ENCODE results near the gene C1orf216. TPM values are rescaled to one million over a fixed set of nuclear protein-coding genes. Genes with fewer than 3 reads are reported as not detected.
"Not testable (repeated sequence)": the region's sequence is repeated elsewhere in the genome, so short reads cannot be mapped to it uniquely, and the experiment has no call there.

The C1orf216 gene, protein sequence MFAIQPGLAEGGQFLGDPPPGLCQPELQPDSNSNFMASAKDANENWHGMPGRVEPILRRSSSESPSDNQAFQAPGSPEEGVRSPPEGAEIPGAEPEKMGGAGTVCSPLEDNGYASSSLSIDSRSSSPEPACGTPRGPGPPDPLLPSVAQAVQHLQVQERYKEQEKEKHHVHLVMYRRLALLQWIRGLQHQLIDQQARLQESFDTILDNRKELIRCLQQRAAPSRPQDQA
- total RNA-seq (2014; rRNA removed; shearing (Covaris generic)) = 20.9 and 21.4 TPM in 2 replicates
- polyA plus RNA-seq (2015; cell fraction: cytosol; rRNA removed) = 20.8 and 27.5 TPM in 2 replicates
- 30.1 and 34.7 TPM in 2 replicates for polyA plus RNA-seq (2015; cell fraction: nucleus; rRNA removed)

DNA sequence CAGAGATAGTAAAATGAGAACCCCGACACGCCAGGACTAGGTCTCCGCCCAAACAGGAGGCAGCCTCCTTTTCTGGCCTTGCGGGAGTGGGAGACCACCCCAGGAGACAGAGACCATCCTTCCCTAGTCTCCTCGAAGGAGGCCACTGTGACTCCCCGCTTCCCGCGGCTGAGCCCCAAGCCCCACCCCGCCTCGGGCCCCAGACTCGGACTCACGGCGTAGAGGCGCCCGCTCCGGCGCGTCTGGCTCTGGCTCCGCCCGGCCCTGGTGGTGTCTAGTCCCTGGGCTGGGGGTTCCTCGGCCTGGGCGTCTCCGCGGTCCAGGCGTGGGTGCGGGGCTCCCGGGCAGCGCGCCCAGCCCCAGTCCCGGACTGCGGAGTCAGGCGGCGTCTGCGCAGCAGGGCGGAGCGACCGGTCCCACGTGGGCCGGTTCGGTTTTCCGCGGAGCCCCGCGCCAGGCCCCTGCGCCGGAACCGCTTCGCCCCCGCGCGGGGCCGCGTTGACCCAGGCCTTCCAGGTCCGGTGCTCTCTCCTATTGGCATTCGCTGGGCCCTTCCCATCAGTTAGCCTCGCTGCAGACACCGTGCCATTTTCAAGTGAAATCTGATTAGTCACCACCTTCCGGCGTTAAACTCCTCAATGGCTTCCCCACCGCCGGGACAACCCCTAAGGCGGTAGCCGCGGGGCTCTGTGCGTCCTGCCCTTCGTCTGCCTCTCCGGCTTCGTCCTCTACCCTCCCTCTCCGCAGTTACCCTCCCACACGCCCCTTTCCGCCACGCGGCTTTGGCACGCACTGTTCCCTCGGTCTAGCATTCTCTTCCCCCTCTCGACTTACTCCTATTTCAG lies at the start of gene C1orf216:
Gene C1orf216 (minus strand): TSS at position 393 of the 845 bp plus-strand sequence. CDS start 2,563 bp downstream, outside the sequence.
- in situ Hi-C loops (cut with HindIII; ENCODE audit: low pct_unique_long_range_greater_than_20kb, low sequenced_read_pairs) = no loop called here
- peak; percentile 61 for DNase-seq (ENCODE audit: low read depth, low spot score)

- in situ Hi-C loops (cut with HindIII; ENCODE audit: low pct_unique_long_range_greater_than_20kb, low sequenced_read_pairs) = no loop called here
These were observed 45.6 kb upstream of the C1orf216 start for GRCh38 chr1:35764283-35764682.

DNA sequence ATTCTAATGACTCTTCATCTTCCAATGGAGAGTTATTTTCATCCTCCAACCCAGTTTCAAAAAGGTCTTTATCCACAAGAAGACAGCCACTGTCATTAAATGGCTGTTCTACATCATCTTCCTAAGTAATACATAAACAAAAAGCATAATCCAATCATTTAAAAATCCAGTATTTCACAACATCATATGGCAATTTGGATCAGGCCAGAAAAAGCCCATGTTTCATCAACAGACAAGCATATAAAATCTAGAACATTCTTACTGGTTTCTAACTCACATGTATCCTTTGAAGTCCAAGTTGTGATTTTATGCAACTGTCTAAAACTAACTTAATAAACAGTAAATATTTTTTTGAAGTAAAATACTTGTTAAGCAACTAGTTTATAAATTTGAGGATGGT lies 44.5 kb upstream of the C1orf216 start:
- in situ Hi-C loops (cut with HindIII; ENCODE audit: low pct_unique_long_range_greater_than_20kb, low sequenced_read_pairs) = no loop called here
- DNase-seq (ENCODE audit: low read depth, low spot score) = no peak

More at GRCh38 chr1:35764283-35764682, 45.6 kb upstream of the C1orf216 start:
- no peak for DNase-seq (ENCODE audit: low read depth, low spot score)

DNA sequence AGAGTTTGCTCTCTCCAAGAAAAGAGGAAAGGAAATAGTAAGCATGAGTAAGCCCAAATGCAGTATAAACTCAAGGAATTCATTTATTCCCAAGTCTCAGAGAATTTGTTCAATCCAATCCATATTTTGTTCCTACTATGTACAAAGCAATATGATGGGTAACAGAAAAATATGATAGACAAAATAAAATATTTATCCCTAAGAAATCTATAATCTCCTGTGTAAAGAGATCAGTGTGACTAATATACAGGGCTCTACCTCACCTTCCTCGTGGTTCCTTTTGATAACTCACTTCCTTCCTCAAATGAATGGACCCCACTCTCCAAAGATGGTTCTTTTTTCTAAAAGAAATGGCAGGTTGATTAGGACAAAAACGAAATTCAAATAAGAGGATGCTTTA lies 43.5 kb upstream of the C1orf216 start:
- in situ Hi-C loops (cut with HindIII; ENCODE audit: low pct_unique_long_range_greater_than_20kb, low sequenced_read_pairs) = no loop called here
- no peak for DNase-seq (ENCODE audit: low read depth, low spot score)

DNA sequence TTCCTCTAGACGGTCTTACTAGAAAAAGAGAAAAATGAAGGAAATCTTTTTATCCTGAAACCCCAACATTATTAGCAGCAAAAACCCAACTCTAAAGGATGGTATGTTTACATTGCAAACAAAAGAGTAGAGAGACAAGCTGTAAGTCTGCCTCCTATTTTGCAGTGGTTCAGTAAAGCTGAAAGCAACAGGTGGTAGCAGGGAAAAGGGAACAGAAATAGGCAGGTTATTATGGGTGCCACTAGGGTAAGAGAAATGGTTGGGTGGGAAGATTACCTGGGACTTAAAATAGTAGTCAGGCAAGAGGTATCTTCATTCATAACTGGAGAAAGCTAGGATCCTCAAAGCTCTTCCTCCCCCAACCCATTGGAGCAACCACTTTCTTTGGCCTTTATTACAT lies 37.4 kb upstream of the C1orf216 start:
- in situ Hi-C loops (cut with HindIII; ENCODE audit: low pct_unique_long_range_greater_than_20kb, low sequenced_read_pairs) = no loop called here
- DNase-seq (ENCODE audit: low read depth, low spot score) = no peak

- DNase-seq (ENCODE audit: low read depth, low spot score) = no peak
- in situ Hi-C loops (cut with HindIII; ENCODE audit: low pct_unique_long_range_greater_than_20kb, low sequenced_read_pairs) = no loop called here
These were observed 35.1 kb upstream of the C1orf216 start for GRCh38 chr1:35753626-35754260.

DNA sequence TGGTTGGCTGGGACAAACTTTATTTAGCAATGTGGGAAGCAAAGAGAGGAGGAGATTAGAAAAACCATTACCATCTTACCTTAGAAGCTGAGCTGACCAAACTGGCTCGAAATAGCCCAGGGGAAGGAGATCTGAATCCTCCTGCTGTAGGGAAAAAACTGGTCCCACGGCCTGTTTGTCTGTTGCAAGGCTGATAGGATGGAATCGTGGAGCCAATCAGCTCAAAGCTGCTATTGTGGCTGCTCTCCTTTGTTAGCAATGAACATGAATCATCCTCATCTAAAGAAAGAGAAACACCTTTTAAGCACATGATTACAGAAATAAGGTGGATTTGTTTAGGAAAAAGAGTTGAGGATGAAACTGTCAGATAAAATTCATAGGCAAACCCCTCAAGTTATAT lies 29.6 kb upstream of the C1orf216 start:
- no peak for DNase-seq (ENCODE audit: low read depth, low spot score)
- in situ Hi-C loops (cut with HindIII; ENCODE audit: low pct_unique_long_range_greater_than_20kb, low sequenced_read_pairs) = no loop called here

- in situ Hi-C loops (cut with HindIII; ENCODE audit: low pct_unique_long_range_greater_than_20kb, low sequenced_read_pairs) = no loop called here
- no peak for DNase-seq (ENCODE audit: low read depth, low spot score)
These were observed 26.5 kb upstream of the C1orf216 start for GRCh38 chr1:35745124-35745730.

GRCh38 chr1:35737120-35737519 lies 18.4 kb upstream of the C1orf216 start:
- in situ Hi-C loops (cut with HindIII; ENCODE audit: low pct_unique_long_range_greater_than_20kb, low sequenced_read_pairs) = no loop called here
- DNase-seq (ENCODE audit: low read depth, low spot score) = no peak

DNA sequence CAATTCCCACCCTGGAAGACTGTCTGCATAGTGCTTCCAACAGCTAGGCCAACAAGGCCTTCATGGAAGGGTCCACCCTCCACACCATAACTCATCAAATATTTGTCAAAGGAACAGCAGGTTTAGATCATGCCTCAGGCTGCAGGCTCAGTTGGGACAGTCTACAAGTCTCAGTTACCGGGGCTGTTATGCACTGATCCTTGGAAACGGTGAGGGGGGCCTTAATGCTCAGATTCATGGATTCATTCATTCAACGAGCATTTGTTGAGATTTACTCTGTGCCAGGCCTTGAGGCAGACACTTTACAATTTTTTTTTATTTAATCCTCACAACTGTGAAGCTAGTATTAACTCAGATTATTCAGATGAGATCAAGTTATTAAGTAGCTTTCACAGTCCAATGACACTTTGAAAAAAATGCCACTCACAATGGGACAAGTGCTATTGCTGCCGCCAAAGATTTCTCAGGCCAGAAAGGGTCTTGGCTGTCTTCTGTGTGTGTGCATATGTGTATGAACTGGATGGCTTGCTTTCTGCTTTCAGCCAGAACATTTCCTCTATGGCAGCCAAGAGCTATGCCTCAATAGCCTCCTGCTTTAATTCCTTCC lies 8.9 kb upstream of the C1orf216 start:
- in situ Hi-C loops (cut with HindIII; ENCODE audit: low pct_unique_long_range_greater_than_20kb, low sequenced_read_pairs) = no loop called here
- no peak for DNase-seq (ENCODE audit: low read depth, low spot score)

DNA sequence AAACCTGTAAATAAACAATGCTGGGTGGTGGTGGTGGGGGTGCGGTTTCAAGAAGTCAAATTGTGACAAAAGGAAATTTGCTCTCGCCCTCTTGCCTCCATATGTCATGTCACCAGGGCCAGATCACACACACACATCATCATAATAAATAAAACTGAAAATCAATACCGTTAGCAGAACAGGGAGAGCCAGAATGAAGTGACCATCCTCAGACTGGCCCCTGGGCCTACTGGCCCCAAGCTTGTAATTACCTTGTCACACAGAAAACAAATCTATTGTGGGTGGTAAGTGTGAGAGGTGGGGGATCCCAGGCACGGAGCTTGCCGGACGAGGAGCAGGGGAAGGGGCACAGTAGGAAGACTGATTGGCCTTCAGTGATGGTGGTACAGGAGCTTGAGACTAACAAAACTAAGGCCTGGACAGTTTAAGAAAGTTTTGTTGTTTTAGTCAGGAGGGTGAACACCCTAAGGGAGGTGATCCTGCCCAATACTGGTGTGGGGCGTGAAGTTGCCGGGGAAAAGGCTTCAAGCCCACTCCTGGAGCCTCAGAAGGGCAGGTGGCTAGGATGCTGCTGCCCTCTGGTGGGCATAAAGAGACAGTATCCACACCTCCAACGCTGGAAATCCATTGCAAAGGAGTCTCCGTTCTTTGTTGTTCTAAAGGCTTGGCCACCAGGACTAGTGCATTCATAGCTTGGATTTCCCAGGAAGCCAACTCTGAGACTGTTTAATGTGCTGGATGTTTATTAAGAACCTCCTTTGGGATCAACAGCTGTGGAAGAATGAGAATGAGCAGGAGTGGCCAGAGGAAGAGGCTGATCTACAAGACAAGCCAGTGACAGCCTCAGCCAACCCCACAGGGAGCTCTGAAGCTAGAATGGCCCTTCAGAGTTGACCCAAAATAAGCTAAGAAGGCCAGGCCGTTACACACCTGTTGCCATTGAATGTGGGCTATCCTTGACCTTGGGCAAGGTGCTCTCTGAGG lies 8.1 kb upstream of the C1orf216 start:
- DNase-seq (ENCODE audit: low read depth, low spot score) = peak; percentile 77
- in situ Hi-C loops (cut with HindIII; ENCODE audit: low pct_unique_long_range_greater_than_20kb, low sequenced_read_pairs) = no loop called here

DNA sequence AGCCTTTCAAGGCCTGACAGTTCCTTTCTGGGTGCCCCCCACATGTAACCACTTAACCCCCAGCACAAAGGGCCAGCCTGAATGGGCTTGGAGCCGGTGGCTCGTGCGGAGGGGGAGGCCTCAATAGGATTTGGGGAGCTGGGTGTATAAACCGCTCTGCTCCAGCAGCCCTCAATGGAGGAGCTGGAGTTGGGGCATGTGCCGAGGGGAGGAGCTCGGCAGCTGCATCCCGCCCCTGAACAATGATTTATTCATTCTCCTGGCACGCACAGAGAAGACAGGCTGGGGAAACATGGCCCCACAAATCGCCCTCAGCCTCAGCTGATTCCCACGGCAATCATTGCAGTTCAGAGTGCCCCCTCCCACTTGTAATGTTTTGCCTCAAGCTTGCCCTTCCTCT lies 6.9 kb upstream of the C1orf216 start:
- in situ Hi-C loops (cut with HindIII; ENCODE audit: low pct_unique_long_range_greater_than_20kb, low sequenced_read_pairs) = no loop called here
- peak; percentile 76 for DNase-seq (ENCODE audit: low read depth, low spot score)

GRCh38 chr1:35717911-35718476 lies 690 bp downstream of the C1orf216 start:
- in situ Hi-C loops (cut with HindIII; ENCODE audit: low pct_unique_long_range_greater_than_20kb, low sequenced_read_pairs) = no loop called here
- peak; percentile 42 for DNase-seq (ENCODE audit: low read depth, low spot score)

DNA sequence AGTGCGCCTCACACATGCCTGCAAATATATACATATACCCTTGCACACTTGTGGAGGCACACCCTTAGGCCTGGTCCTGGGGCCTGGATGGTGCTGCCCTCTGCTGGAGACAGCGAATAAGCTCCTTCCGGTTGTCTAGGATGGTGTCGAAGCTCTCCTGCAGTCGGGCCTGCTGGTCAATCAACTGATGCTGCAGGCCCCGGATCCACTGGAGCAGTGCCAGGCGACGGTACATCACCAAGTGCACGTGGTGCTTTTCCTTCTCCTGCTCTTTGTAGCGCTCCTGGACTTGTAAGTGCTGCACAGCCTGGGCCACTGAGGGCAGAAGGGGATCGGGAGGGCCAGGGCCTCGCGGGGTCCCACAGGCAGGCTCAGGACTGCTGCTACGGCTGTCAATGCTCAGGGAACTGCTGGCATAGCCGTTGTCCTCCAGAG lies 3.1 kb downstream of the C1orf216 start:
- peak; percentile 87 for DNase-seq (ENCODE audit: low read depth, low spot score)
- in situ Hi-C loops (cut with HindIII; ENCODE audit: low pct_unique_long_range_greater_than_20kb, low sequenced_read_pairs) = no loop called here

GRCh38 chr1:35714921-35715567 lies 3.6 kb downstream of the C1orf216 start:
- in situ Hi-C loops (cut with HindIII; ENCODE audit: low pct_unique_long_range_greater_than_20kb, low sequenced_read_pairs) = no loop called here
- no peak for DNase-seq (ENCODE audit: low read depth, low spot score)

GRCh38 chr1:35711098-35711497 lies 7.6 kb downstream of the C1orf216 start:
- DNase-seq (ENCODE audit: low read depth, low spot score); in situ Hi-C loops (cut with HindIII; ENCODE audit: low pct_unique_long_range_greater_than_20kb, low sequenced_read_pairs): not testable (repeated sequence)

All from SK-MEL-5 (cell line).